GM19025 (cell line): ENCODE results near the gene LRRC23.

Experiments
- ATAC-seq: cut with Tn5 transposase; IDR thresholded peaks from one replicate; pipeline ENCODE4 v1.9.1; 2021; ENCODE audit warnings: mild to moderate bottlenecking, low read depth, moderate library complexity; ENCODE audit not compliant: unreplicated experiment

Gene LRRC23

GRCh38 chr12:6941782-6942181, 37.2 kb downstream of the LRRC23 start:
- ATAC-seq: no peak

DNA sequence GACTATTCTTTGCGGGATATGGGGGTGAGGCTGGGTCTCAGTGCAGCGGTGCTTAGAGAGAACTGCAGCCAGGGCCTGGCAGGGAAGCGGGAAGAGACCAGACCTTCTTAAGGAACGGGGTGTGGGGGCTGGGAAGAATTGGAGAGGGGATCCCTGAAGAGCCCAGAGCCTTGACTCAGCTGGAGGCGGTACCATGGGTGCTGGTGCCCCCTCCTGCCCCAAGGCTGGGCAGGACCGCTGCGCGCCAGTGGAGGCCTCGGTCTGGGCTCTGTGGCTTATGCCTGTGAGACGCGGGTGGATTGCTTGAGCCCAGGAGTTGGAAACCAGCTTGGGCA, 37.7 kb downstream of the LRRC23 start:
- ATAC-seq: no peak

- ATAC-seq: peak; percentile 12
These were observed 38.7 kb downstream of the LRRC23 start for GRCh38 chr12:6943389-6943721.

GRCh38 chr12:6943722-6944380, 39.2 kb downstream of the LRRC23 start, which contains the start of the genes C12orf57 and RNU7-1:
Gene C12orf57 (plus strand): TSS chr12:6944022. CDS start chr12:6944122, 100 bp downstream.
Gene RNU7-1 (plus strand): TSS chr12:6943816.
- peak; percentile 31 for ATAC-seq

DNA sequence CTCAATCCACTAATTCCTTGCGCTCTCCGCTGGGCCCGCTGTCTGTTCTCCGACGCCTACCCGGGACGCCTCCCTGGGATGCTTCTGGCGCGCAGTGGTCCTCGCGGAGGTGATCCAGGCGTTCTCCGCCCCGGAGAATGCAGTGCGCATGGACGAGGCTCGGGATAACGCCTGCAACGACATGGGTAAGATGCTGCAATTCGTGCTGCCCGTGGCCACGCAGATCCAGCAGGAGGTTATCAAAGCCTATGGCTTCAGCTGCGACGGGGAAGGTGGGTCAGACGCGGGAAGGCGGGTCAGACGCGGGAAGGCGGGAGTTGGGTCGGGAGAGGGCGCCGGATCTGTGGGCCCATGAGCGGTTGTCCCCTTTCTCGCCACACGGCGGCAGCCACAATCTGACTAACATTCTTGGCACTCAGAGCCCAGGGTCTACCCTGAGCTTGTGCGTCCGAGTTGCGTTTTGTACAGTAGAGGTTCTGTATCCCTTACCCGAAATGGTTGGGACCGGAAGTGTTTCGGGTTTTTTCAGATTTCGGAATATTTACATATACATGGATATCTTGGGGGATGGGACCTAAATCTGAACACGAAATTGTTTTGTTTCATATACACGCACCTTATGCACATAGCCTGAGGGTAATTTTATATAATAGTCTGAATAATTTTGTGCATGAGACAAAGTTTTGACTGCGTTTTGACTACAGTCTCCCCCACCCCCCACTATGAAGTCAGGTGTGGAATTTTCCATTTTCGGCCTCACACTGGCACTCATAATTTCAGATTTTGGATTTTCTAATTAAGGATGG, 40.0 kb downstream of the LRRC23 start:
- peak; percentile 25 for ATAC-seq

DNA sequence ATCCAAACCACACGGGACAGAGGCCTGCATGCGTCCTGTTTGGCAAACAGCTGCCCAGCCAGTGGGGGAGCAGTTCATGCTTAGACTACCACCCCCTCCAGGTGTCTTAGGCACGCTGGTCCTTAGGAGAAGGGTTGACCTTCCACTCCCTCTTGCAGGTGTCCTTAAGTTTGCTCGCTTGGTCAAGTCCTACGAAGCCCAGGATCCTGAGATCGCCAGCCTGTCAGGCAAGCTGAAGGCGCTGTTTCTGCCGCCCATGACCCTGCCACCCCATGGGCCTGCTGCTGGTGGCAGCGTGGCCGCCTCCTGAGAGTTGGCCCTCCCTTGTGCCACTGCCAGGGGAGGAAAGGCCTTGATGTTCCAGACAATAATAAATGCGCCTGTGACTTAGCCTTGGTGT, 41.0 kb downstream of the LRRC23 start:
- ATAC-seq: no peak

- peak; percentile 26 for ATAC-seq
These were observed 41.7 kb downstream of the LRRC23 start for GRCh38 chr12:6946033-6946919.

GRCh38 chr12:6946920-6947374, 42.3 kb downstream of the LRRC23 start:
- ATAC-seq: no peak

GRCh38 chr12:6947615-6948014, 43.0 kb downstream of the LRRC23 start:
- ATAC-seq: no peak

GRCh38 chr12:6948873-6949594, 44.4 kb downstream of the LRRC23 start:
- no peak for ATAC-seq

DNA sequence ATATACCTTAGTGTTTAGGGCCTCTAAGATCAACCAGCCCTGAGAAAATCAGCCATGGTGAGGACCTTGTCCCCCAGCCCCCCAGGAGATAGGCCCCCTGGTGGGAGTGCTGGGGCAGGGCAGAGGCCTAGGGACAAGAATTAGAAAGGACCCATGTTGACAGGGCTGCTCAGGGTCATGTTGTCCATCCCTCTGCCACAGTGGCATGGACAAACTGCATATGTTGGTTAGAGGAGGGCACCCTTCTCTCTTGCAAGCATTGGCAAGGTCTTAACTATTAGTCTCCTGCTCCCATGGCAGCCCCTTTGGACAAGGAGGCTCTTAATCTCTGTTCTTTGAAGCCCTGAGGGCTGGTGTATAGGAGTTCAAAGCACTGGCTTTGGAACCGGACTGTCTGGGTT, 45.8 kb downstream of the LRRC23 start:
- ATAC-seq: no peak

- ATAC-seq: peak; percentile 18
These were observed 46.4 kb downstream of the LRRC23 start, which contains the start of gene PTPN6 for GRCh38 chr12:6950811-6951540. Gene PTPN6 (plus strand): TSS chr12:6951356. CDS start chr12:6951513, 157 bp downstream.

GRCh38 chr12:6951551-6952120, 47.0 kb downstream of the LRRC23 start:
- no peak for ATAC-seq

- ATAC-seq: no peak
These were observed 47.7 kb downstream of the LRRC23 start for GRCh38 chr12:6952121-6952862.

DNA sequence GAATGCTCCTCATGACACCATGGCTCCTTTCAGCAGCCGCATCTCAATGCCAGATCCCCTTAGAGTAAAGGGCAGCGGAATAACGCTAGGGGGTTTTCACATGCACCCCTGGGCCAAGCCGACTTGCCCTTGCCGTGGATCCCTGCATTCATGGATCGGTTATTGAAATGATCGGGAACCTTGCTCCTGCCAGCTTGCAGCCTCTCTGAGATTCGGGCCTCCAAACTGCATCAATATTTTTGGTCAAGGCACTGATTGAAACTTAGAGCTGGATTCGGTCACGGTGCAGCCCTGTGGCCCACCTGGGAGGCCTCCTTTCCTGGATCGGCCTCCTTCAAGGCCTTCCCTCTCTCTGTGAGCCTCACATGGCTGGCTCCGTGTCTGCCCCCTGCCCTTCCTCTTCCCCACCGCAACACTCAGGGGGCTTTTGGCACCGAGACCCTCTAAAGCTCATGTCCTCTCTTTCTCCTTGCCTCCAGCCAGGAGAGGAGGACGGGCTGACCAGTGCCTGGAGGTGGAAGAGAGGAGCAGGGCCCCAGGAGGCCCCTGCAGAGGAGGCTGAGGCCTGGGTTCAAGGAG, 48.3 kb downstream of the LRRC23 start:
- no peak for ATAC-seq

DNA sequence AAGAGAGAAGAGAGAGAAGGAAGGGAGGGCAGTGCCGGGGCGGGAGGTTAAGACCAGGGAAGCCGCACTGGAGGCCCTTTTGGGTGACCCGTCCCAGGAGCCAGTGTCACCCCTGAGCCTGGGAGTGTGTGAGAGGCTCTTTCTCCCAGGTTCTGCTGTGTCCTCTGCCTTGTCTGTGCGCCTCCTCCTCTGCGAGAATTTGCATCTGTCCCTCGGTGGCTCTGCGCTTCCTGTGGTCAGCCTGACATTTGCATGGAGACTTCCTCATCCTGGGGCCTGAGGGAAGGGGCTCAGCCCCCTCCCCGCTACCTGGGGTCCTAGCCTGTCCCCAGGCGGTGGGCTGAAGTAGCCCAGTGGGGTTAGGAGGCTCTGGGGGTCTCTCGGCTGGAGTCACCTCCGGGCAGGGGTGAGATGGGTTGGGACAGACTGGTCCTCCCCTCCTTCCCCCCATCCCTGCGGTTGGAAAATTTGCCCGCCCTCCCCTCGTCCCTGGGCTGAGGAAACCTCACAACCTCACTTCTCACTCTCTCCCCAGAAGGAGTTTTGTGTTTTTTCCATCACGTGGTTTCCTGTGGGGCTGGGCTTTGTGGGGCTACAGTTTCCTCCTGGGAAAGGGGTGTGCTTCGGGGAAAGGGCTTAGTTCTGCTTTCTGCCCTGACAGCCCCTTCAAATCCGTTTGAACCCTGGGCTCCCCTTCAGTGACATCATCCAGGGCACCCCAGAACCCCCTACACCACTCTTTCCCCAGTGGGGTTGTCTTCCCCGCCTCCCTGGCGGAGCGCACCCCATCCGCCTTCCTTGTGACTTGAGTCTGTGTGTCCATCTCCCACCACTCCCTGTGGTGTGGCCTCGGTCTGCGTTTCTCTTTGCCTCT, 49.1 kb downstream of the LRRC23 start:
- peak; percentile 39 for ATAC-seq
